ENCODE measurements around the gene ZYX. TPM values are rescaled to one million over a fixed set of nuclear protein-coding genes. Genes with fewer than 3 reads are reported as not detected.

Gene ZYX
- total and polyA plus RNA-seq, 2 of the 13 experiments (the other 11 are each of a cell fraction or from before 2014, with no cell fraction given) = 9.9 to 13.7 TPM

GRCh38 chr7:143343596-143343995 lies 37.5 kb upstream of the ZYX start:
- no peak overlapping the region for H3K4me2 ChIP-seq (ENCODE audit: low read depth, low read length)
- no TSS peak for BruUV-seq (replicated peaks)
- H3K9ac ChIP-seq (ENCODE audit: insufficient read depth, low read depth, low read length) = no peak overlapping the region
- no peaks in the 10 kb centered on the region for H3K36me3 ChIP-seq (replicated peaks in 1 of 2; ENCODE audit: control insufficient read depth in 1 of 2, insufficient read depth in 2 of 2, low read length in 2 of 2)
- no peak overlapping the region for H3K4me3 ChIP-seq (replicated peaks in 1 of 3; ENCODE audit: insufficient read depth in 1 of 3, low read depth in 2 of 3, low read length in 3 of 3)
- in situ Hi-C loops (cut with HindIII; ENCODE audit: extremely low pct_ligation_motif_present, low pct_unique_long_range_greater_than_20kb) (no loop called here), intact Hi-C loops (cut with micrococcal nuclease; ENCODE audit: unreplicated experiment) (no loop called here)
- no peak for FAIRE-seq
- CTCF ChIA-PET (ENCODE audit: low intra/inter-chr PET ratio, low total read pairs) = no interaction called here
- no peak for DNase-seq (ENCODE audit: low spot score)
- ATAC-seq = no peak
- no peaks in the 10 kb centered on the region for H3K4me1 ChIP-seq (ENCODE audit: insufficient read depth, low read length)
- WGBS (ENCODE audit: low lambda C conversion rate) = 26% methylated on average over 3 of the region's 3 CpGs
- no peaks in the 10 kb centered on the region for H3K79me2 ChIP-seq (ENCODE audit: insufficient read depth, low read length)
- no peaks in the 10 kb centered on the region for H3K27me3 ChIP-seq (ENCODE audit: control insufficient read depth in 1 of 2, insufficient read depth in 2 of 2, low read length in 2 of 2)
- POLR2A ChIA-PET = no interaction called here
- no peak overlapping the region for H2AFZ ChIP-seq (ENCODE audit: low read length)
- no peak for TF ChIP-seq ZNF281 (CRISPR knock-in tag; IDR thresholded peaks at IDR 0.05; ENCODE audit: borderline replicate concordance)
- H3K9me3 ChIP-seq (ENCODE audit: low read length) = no peaks in the 10 kb centered on the region
- no peak overlapping the region for H3K27ac ChIP-seq (ENCODE audit: extremely low read length, insufficient read depth, low read length)
- H4K20me1 ChIP-seq (ENCODE audit: insufficient read depth, low read length) = no peaks in the 10 kb centered on the region

GRCh38 chr7:143345428-143345900 lies 35.7 kb upstream of the ZYX start:
- H4K20me1 ChIP-seq (ENCODE audit: insufficient read depth, low read length) = no peaks in the 10 kb centered on the region
- no peaks in the 10 kb centered on the region for H3K36me3 ChIP-seq (replicated peaks in 1 of 2; ENCODE audit: control insufficient read depth in 1 of 2, insufficient read depth in 2 of 2, low read length in 2 of 2)
- no peaks in the 10 kb centered on the region for H3K4me1 ChIP-seq (ENCODE audit: insufficient read depth, low read length)
- peaks cover 0 to 4% of the 10 kb centered on the region in 2 experiments; a peak in 1 of 5 replicates for H3K27me3 ChIP-seq (ENCODE audit: control insufficient read depth in 1 of 2, insufficient read depth in 2 of 2, low read length in 2 of 2)
- H3K4me3 ChIP-seq (replicated peaks in 1 of 3; ENCODE audit: insufficient read depth in 1 of 3, low read depth in 2 of 3, low read length in 3 of 3) = no peak overlapping the region; a peak in 1 of 6 replicates
- intact Hi-C loops (cut with micrococcal nuclease; ENCODE audit: unreplicated experiment) (no loop called here), in situ Hi-C loops (cut with HindIII; ENCODE audit: extremely low pct_ligation_motif_present, low pct_unique_long_range_greater_than_20kb) (no loop called here)
- H3K79me2 ChIP-seq (ENCODE audit: insufficient read depth, low read length) = no peaks in the 10 kb centered on the region
- peak; percentile 98 for ATAC-seq
- no peak for DNase-seq (ENCODE audit: low spot score)
- ChIA-PET CTCF (ENCODE audit: low intra/inter-chr PET ratio, low total read pairs) (no interaction called here), POLR2A (no interaction called here)
- FAIRE-seq = no peak
- H3K27ac ChIP-seq (ENCODE audit: extremely low read length, insufficient read depth, low read length) = no peak overlapping the region
- 68% methylated on average over 29 of the region's 35 CpGs for WGBS (ENCODE audit: low lambda C conversion rate)
- no peak overlapping the region for H3K4me2 ChIP-seq (ENCODE audit: low read depth, low read length)
- no TSS peak for BruUV-seq (replicated peaks)
- H3K9ac ChIP-seq (ENCODE audit: insufficient read depth, low read depth, low read length) = no peak overlapping the region
- H3K9me3 ChIP-seq (ENCODE audit: low read length) = no peaks in the 10 kb centered on the region
- no peak overlapping the region for H2AFZ ChIP-seq (ENCODE audit: low read length)
- TF ChIP-seq ZNF644 (CRISPR knock-in tag; IDR thresholded peaks at IDR 0.05; ENCODE audit: low read depth) = no peak
- no peak for TF ChIP-seq ZNF552 (CRISPR knock-in tag; IDR thresholded peaks at IDR 0.05; ENCODE audit: borderline replicate concordance)
- TF ChIP-seq HNRNPLL (IDR thresholded peaks at IDR 0.05; ENCODE audit: low read depth, low read length, poor library complexity, severe bottlenecking) = peak; percentile 72
- TF ChIP-seq KDM5B (CRISPR knock-in tag; IDR thresholded peaks at IDR 0.05; ENCODE audit: borderline replicate concordance) = peak; percentile 18; the same call in 1 of the 2 replicates
- no peak for TF ChIP-seq NCOA5 (CRISPR knock-in tag; IDR thresholded peaks at IDR 0.05)
- TF ChIP-seq ZNF687 (CRISPR knock-in tag; IDR thresholded peaks at IDR 0.05) = peak; percentile 23; the same call in 1 of the 2 replicates
- peak; percentile 64 for TF ChIP-seq CTCF (CRISPR knock-in tag; IDR thresholded peaks at IDR 0.05)

All from HepG2 (cell line).